Mesenchymal stem cell (in vitro differentiated cells and primary cell): ENCODE results near the gene CALB2.

Source experiments
- DNase-seq: peaks from one replicate; pipeline ENCODE4 v3.0.0-alpha.2; 2013
- H2AFZ ChIP-seq: one replicate; pipeline ENCODE4 v1.6.1; 2013; ENCODE audit warnings: low read depth, mild to moderate bottlenecking, control low read depth, inconsistent platforms, low read length, moderate library complexity
- H2AK5ac ChIP-seq: 2 replicates; pipeline ENCODE4 v1.6.1; 2013; ENCODE audit warnings: low read length, moderate library complexity, mild to moderate bottlenecking, inconsistent platforms; ENCODE audit not compliant: severe bottlenecking
- H2BK120ac ChIP-seq: one replicate; pipeline ENCODE4 v1.6.1; 2013; ENCODE audit warnings: low read depth, mild to moderate bottlenecking, inconsistent platforms, low read length, moderate library complexity
- H2BK12ac ChIP-seq, 2 experiments: one replicate each; pipeline ENCODE4 v1.6.1; 2013; ENCODE audit warnings: inconsistent platforms in 2 of 2, low read length in 2 of 2, mild to moderate bottlenecking in 2 of 2, moderate library complexity in 2 of 2, control low read depth in 1 of 2
- H2BK15ac ChIP-seq: one replicate; pipeline ENCODE4 v1.6.1; 2013; ENCODE audit warnings: mild to moderate bottlenecking, low read depth, inconsistent platforms; ENCODE audit not compliant: poor library complexity, severe bottlenecking
- H2BK5ac ChIP-seq: 2 replicates; pipeline ENCODE4 v1.6.1; 2013; ENCODE audit warnings: low read depth, mild to moderate bottlenecking, low read length, control low read depth, inconsistent platforms; ENCODE audit not compliant: poor library complexity, severe bottlenecking
- H3K14ac ChIP-seq, 2 experiments: one replicate each; pipeline ENCODE4 v1.6.1; 2013; ENCODE audit warnings: inconsistent platforms in 2 of 2, low read length in 2 of 2, control low read depth in 1 of 2, mild to moderate bottlenecking in 1 of 2, moderate library complexity in 1 of 2
- H3K18ac ChIP-seq, 2 experiments: one replicate each; pipeline ENCODE4 v1.6.1; 2013; ENCODE audit warnings: inconsistent platforms in 2 of 2, low read length in 2 of 2, control low read depth in 1 of 2, low read depth in 1 of 2, mild to moderate bottlenecking in 1 of 2
- H3K23ac ChIP-seq, 2 experiments: one replicate each; pipeline ENCODE4 v1.6.1; 2013; ENCODE audit warnings: inconsistent platforms in 2 of 2, low read length in 2 of 2, mild to moderate bottlenecking in 2 of 2, moderate library complexity in 2 of 2, control low read depth in 1 of 2
- H3K27ac ChIP-seq: 2 replicates; pipeline ENCODE4 v1.5.1; 2013; ENCODE audit warnings: mild to moderate bottlenecking, moderate library complexity, low read length, control low read depth, inconsistent platforms; ENCODE audit not compliant: poor library complexity, severe bottlenecking
- H3K27me3 ChIP-seq, 2 experiments: 2 replicates each; pipeline versions ENCODE4 v1.6.1 to v1.7.0; 2013; ENCODE audit warnings: low read length in 2 of 2, mild to moderate bottlenecking in 2 of 2, moderate library complexity in 2 of 2, control low read depth in 1 of 2, inconsistent platforms in 1 of 2; ENCODE audit not compliant: control insufficient read depth in 1 of 2, insufficient read depth in 1 of 2
- H3K36me3 ChIP-seq, 2 experiments: 2 replicates each; pipeline versions ENCODE4 v1.6.1 to v1.7.0; 2013; ENCODE audit warnings: low read length in 2 of 2, control low read depth in 1 of 2, inconsistent platforms in 1 of 2, low read depth in 1 of 2, mild to moderate bottlenecking in 1 of 2; ENCODE audit not compliant: insufficient read depth in 2 of 2, control insufficient read depth in 1 of 2
- H3K4ac ChIP-seq, 2 experiments: one replicate each; pipeline ENCODE4 v1.6.1; 2013; ENCODE audit warnings: inconsistent platforms in 2 of 2, low read length in 2 of 2, mild to moderate bottlenecking in 2 of 2, moderate library complexity in 2 of 2, control low read depth in 1 of 2, low read depth in 1 of 2
- H3K4me1 ChIP-seq: 2 replicates; pipeline ENCODE4 v1.6.1; 2013; ENCODE audit warnings: low read depth, low read length, control low read depth; ENCODE audit not compliant: control insufficient read depth, insufficient read depth
- H3K4me2 ChIP-seq: 2 replicates; pipeline ENCODE4 v1.6.1; 2013; ENCODE audit warnings: low read length, mild to moderate bottlenecking, inconsistent platforms; ENCODE audit not compliant: poor library complexity, severe bottlenecking
- H3K4me3 ChIP-seq, 2 experiments: 2 replicates each; pipeline versions ENCODE4 v1.5.1 to v1.7.0; 2013; ENCODE audit warnings: low read length in 2 of 2, mild to moderate bottlenecking in 2 of 2, control low read depth in 1 of 2, low read depth in 1 of 2; ENCODE audit not compliant: insufficient read depth in 1 of 2
- H3K79me1 ChIP-seq: replicated peaks from 2 replicates; pipeline ENCODE4 v1.6.1; 2013; ENCODE audit warnings: mild to moderate bottlenecking, control low read depth, low read length, inconsistent platforms; ENCODE audit not compliant: poor library complexity, severe bottlenecking
- H3K9ac ChIP-seq: 2 replicates; pipeline ENCODE4 v1.7.0; 2013; ENCODE audit warnings: mild to moderate bottlenecking, low read length, moderate library complexity
- H3K9me3 ChIP-seq: 2 replicates; pipeline ENCODE4 v1.7.0; 2013; ENCODE audit warnings: mild to moderate bottlenecking, low read length; ENCODE audit not compliant: control insufficient read depth
- H4K8ac ChIP-seq: one replicate; pipeline ENCODE4 v1.6.1; 2013; ENCODE audit warnings: inconsistent platforms, mild to moderate bottlenecking, low read length, moderate library complexity
- H4K91ac ChIP-seq: one replicate; pipeline ENCODE4 v1.6.1; 2013; ENCODE audit warnings: mild to moderate bottlenecking, low read length, inconsistent platforms
- WGBS: methylation state at CpG from one replicate; pipeline ENCODE4 v1.1.7; 2013; ENCODE audit warnings: mixed read lengths; 5-methylcytosine and 5-hydroxymethylcytosine counted together

Gene CALB2

GRCh38 chr16:71341881-71342280 lies 16.6 kb upstream of the CALB2 start:
- H3K79me1 ChIP-seq: no peaks in the 10 kb centered on the region
- no peak overlapping the region for H2BK5ac ChIP-seq
- H3K4me3 ChIP-seq: no peak overlapping the region
- no peak overlapping the region for H3K18ac ChIP-seq
- WGBS: 89% methylated on average over 5 of the region's 5 CpGs
- peaks cover 0 to 10% of the 10 kb centered on the region in 2 experiments for H3K27me3 ChIP-seq
- no peak overlapping the region for H3K4ac ChIP-seq
- H2BK15ac ChIP-seq: no peak overlapping the region
- no peak overlapping the region for H3K9ac ChIP-seq
- H2BK12ac ChIP-seq: no peak overlapping the region
- H2AFZ ChIP-seq: no peak overlapping the region
- no peak overlapping the region for H4K91ac ChIP-seq
- peaks cover 2% of the 10 kb centered on the region for H3K4me1 ChIP-seq
- H4K8ac ChIP-seq: no peak overlapping the region
- no peak overlapping the region for H3K14ac ChIP-seq
- no peak overlapping the region for H3K4me2 ChIP-seq
- no peak overlapping the region for H3K27ac ChIP-seq
- no peak overlapping the region for H2AK5ac ChIP-seq
- no peak for DNase-seq
- H2BK120ac ChIP-seq: no peak overlapping the region
- no peaks in the 10 kb centered on the region for H3K9me3 ChIP-seq
- no peaks in the 10 kb centered on the region for H3K36me3 ChIP-seq
- no peak overlapping the region for H3K23ac ChIP-seq

GRCh38 chr16:71343078-71343477 lies 15.4 kb upstream of the CALB2 start:
- no peak for DNase-seq
- Histone ChIP-seq H3K14ac (no peak overlapping the region), H3K4me2 (no peak overlapping the region), H2BK5ac (no peak overlapping the region), H3K36me3 (no peaks in the 10 kb centered on the region), H2BK120ac (no peak overlapping the region), H2BK12ac (no peak overlapping the region), H3K9me3 (no peaks in the 10 kb centered on the region), H3K9ac (no peak overlapping the region), H2AK5ac (no peak overlapping the region), H3K4me3 (no peak overlapping the region), H3K4ac (no peak overlapping the region), H3K18ac (no peak overlapping the region), H2BK15ac (no peak overlapping the region), H3K27ac (no peak overlapping the region), H3K27me3 (peaks cover 0 to 12% of the 10 kb centered on the region in 2 experiments), H3K79me1 (no peaks in the 10 kb centered on the region), H4K91ac (no peak overlapping the region), H2AFZ (no peak overlapping the region), H3K23ac (no peak overlapping the region), H4K8ac (no peak overlapping the region), H3K4me1 (peaks cover under 1% of the 10 kb centered on the region)
- 73% methylated on average over 8 of the region's 8 CpGs for WGBS

- H3K4me1 ChIP-seq: no peaks in the 10 kb centered on the region
- H3K79me1 ChIP-seq: no peaks in the 10 kb centered on the region
- H4K91ac ChIP-seq: no peak overlapping the region
- no peak overlapping the region for H3K4me2 ChIP-seq
- no peaks in the 10 kb centered on the region for H3K36me3 ChIP-seq
- H2AFZ ChIP-seq: no peak overlapping the region
- H4K8ac ChIP-seq: no peak overlapping the region
- H3K9ac ChIP-seq: no peak overlapping the region
- no peak overlapping the region for H2BK5ac ChIP-seq
- no peak overlapping the region for H2BK15ac ChIP-seq
- H3K27me3 ChIP-seq: peaks cover 0 to 12% of the 10 kb centered on the region in 2 experiments
- H2BK12ac ChIP-seq: no peak overlapping the region
- no peak overlapping the region for H3K23ac ChIP-seq
- no peak overlapping the region for H3K18ac ChIP-seq
- no peak for DNase-seq
- H3K4ac ChIP-seq: no peak overlapping the region
- 59% methylated on average over 12 of the region's 13 CpGs for WGBS
- H3K4me3 ChIP-seq: no peak overlapping the region
- no peak overlapping the region for H2AK5ac ChIP-seq
- H2BK120ac ChIP-seq: no peak overlapping the region
- no peak overlapping the region for H3K27ac ChIP-seq
- no peak overlapping the region for H3K14ac ChIP-seq
- no peaks in the 10 kb centered on the region for H3K9me3 ChIP-seq
Observed at GRCh38 chr16:71344315-71344905, 14.1 kb upstream of the CALB2 start.

- no peaks in the 10 kb centered on the region for H3K4me1 ChIP-seq
- H4K91ac ChIP-seq: no peak overlapping the region
- H3K27ac ChIP-seq: no peak overlapping the region
- H2AFZ ChIP-seq: no peak overlapping the region
- H3K23ac ChIP-seq: no peak overlapping the region
- peaks cover 0 to 12% of the 10 kb centered on the region in 2 experiments for H3K27me3 ChIP-seq
- no peak overlapping the region for H2BK5ac ChIP-seq
- no peak overlapping the region for H2AK5ac ChIP-seq
- H3K9ac ChIP-seq: no peak overlapping the region
- H4K8ac ChIP-seq: no peak overlapping the region
- H3K4ac ChIP-seq: no peak overlapping the region
- no peaks in the 10 kb centered on the region for H3K36me3 ChIP-seq
- no peaks in the 10 kb centered on the region for H3K9me3 ChIP-seq
- no peak overlapping the region for H2BK15ac ChIP-seq
- no peak for DNase-seq
- 81% methylated on average over 10 of the region's 10 CpGs for WGBS
- H3K18ac ChIP-seq: no peak overlapping the region
- no peak overlapping the region for H3K4me2 ChIP-seq
- no peak overlapping the region for H2BK12ac ChIP-seq
- H3K14ac ChIP-seq: no peak overlapping the region
- H3K79me1 ChIP-seq: no peaks in the 10 kb centered on the region
- no peak overlapping the region for H3K4me3 ChIP-seq
- no peak overlapping the region for H2BK120ac ChIP-seq
Observed at GRCh38 chr16:71345031-71345430, 13.5 kb upstream of the CALB2 start.
